Activated gamma-delta T cell (primary cell): ENCODE results near the gene LGALS8.

ENCODE experiments used
- DNase-seq: peaks from one replicate; lab custom pipeline; 2025; lab: John Stamatoyannopoulos, UW

Gene LGALS8

DNA sequence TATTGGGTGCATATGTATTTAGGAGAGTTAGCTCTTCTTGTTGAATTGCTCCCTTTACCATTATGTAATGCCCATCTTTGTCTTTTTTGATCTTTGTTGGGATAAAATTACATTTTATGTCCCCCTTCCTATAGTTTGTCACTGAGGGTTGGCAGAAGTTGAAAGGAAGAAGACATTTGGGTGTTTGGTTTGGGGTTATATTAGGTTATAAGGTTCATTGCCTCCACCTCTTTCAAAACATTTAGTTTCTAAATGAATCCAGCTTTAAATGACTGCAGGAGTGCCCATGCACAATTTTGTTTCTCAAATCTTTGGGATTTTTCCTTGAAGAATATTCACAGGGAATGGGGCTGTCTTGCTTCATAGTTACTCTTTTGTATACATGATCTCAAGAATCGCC, 14.6 kb upstream of the LGALS8 start:
- DNase-seq, result no peak

DNA sequence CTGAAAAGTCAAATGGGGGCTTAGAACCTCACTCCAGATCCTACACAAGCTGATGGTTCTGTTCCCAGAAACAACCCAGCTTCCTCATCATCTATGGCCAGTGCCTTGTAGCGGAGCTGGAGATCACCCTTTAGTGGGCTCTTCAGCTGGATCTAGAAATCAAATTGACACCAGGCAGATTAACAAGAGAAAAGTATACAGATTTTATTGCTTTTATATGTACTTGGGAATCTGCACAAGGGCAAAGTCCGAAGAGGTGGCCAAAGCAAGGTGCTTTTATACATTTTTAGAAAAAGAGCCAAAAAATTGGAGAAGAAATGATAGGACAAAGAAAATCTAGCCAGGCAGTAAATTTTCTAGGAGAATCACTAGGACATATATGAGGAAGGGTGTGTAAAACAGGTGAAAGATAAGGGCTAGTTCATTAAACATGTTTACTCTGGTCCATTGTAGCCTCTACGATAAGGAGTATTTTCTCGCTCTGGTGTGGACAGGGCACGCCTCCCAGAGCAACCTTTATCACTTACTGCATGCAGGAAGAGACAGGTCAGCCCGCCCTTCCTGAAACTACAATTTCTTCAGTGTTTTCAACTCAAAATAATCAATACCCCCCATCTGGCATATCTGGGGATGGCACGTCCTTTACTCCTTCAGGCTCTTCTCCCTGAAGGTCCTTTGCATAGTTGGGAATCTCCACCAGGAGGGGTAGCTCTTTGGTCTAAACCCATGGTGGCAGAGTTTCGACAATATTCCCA, 14.0 kb upstream of the LGALS8 start:
- DNase-seq, result no peak

DNA sequence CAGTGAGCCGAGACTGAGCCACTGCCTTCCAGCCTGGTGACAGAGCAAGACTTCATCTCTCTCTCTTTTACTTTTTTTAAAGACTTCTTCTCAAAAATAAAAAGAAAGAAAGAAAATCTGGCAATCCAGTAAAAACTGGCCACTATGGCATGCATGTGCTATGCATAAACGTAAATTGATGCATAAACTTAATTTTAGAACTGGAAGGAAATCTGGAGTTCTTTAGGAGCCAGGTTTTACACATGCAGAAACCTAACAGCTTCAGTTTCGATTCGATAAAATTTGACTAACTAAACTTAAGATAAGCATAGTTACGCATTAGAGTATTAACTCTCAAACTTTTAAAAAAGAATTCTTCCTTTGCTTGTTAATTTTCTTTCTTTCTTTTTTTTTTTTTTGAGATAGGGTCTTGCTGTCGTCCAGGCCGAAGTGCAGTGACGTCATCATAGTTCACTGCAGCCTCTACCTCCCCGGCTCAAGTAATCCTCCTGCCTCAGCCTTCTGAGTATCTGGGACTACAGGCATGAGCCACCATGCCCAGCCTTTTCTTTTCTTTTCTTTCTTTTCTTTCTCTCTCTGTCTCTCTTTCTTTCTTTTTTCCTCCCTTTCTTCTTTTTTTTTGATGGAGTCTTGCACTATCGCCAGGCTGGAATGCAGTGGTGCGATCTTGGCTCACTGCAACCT, 11.9 kb upstream of the LGALS8 start:
- DNase-seq, result no peak

DNA sequence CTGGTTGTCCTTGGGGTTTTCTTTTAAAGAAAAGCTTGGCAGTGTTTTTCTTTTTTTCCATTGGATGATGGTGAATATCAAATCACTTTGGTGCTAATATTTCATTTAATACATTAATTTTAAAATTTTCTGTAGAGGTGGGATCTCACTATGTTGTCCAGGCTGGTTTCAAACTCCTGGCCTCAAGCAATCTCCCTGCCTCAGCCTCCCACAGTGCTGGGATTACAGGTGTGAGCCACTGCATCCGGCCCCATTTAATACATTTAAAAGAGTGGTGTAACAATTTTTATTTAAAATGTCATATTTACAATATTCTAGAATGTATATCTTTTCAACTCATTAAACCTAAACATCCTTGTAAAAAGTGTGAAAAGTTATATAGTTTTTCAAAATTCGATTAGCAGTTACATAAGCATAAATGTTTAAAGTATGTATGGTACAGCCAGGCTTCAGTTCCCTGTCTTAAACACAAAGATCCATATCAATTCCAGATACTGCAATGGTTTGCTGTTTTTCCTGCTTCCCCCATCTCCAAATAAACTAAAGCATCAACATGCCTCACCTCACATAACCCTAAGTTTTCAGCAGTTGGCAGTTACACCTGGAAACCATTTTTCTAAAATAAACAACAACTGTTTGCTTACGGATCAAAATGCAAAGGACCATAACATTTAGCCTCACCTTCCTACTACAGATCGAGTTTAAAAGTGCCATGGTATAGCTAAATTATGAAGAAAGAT, 8.9 kb upstream of the LGALS8 start:
- no peak for DNase-seq

DNA sequence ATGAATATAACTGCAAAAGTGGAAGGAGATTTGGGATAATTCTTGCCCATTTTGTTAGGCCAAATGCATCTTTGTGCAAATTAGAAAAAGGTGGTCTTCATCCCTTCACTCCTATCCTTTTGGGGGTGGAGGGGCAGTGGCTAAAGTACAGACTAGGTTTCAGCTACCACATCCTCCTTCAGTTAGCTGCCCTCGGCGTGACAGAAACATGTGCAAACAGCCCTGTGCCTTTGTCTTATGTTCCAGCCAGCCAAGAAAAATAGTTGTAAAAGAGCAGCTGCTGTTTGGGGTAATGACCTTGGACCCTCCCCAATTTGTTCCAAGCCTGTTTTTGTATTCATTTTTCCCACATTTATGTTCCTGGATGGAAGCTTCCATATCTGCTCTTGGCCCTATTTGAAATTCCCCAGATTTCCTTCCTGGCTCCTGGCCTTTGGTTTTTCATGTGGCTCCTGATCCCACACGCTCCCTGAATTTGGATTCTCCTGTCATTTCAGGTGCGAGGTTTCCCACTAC, 8.3 kb upstream of the LGALS8 start:
- DNase-seq, result no peak

DNA sequence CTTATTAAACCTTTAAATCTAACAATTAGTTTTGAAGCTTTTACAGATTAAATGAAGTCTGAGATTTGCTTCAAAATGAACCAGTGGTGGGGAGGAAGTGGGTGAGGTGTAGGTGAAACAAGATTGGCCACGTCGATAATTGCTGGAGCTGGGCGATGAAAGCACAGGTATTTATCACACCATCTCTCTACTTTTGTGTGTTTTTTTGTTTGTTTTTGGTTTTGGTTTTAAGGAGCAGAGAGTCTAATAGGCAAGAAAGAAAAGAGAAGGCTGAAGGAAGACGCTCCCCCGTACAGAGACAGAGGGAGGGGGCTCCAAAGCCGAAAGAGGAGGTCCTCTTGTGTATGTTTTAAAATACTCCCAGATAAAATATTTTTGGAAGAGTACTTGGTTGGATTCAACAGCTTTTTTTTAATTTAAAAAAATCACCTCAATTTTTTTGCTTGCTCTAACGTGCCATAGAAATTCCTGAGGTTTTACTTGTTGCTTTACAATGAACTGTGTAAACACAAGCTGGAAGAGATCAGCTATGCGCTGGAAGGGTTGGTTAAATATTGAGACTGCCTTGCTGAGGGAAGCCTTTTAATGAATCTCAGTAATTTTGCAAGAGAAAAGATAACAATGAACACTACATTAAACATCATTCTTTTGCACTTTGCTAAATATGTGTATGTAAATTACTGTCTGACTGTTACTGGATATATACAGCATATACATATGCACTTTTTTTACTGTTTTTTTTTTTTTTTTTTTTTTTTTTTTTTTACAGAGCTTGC, 6.7 kb upstream of the LGALS8 start:
- DNase-seq, result no peak

DNA sequence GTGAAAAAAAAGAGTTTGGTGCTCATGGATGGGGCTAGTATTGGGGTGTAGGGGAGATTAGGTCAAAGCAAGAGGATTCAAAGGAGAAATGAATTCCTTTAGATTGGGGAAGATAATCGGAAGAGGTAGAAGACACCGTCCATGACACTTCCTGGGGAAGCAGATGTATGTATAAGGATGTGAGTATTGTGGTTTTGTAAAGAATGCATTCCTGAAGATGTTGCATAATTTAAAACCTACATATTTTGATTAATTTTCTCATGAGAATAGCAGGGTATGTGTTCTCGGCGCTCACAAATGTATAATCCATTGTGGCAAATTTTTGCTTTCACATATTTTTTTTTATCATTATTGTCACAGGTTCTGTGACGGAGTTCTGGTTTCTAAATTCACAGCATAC, 5.5 kb upstream of the LGALS8 start:
- no peak for DNase-seq

DNA sequence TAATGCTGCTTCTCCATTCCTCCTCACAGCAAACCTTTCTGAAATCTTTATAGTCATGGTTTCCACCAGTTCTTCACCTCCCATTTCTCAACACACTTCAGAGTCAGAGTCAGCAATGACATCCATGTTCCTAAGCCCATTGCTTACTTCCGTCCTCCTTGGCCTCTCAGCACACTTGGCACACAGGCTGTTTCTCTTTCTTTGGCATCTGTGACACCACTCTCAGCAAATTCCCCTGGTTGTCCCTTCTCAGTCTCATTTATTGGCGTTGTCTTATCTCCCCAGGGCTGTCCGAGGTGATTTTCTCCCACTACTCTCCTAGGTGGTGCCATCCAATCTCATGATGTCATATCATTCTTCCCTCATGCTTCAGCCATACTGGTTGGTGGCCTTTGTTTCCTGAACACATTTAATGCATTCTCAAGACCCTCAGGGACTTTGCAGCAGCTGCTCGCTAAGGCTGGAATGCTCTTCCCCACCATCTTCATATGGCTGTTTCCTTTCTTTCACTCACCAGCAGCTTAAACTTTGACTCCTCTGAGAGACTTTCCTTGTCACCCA, 3.3 kb upstream of the LGALS8 start:
- DNase-seq, result no peak

DNA sequence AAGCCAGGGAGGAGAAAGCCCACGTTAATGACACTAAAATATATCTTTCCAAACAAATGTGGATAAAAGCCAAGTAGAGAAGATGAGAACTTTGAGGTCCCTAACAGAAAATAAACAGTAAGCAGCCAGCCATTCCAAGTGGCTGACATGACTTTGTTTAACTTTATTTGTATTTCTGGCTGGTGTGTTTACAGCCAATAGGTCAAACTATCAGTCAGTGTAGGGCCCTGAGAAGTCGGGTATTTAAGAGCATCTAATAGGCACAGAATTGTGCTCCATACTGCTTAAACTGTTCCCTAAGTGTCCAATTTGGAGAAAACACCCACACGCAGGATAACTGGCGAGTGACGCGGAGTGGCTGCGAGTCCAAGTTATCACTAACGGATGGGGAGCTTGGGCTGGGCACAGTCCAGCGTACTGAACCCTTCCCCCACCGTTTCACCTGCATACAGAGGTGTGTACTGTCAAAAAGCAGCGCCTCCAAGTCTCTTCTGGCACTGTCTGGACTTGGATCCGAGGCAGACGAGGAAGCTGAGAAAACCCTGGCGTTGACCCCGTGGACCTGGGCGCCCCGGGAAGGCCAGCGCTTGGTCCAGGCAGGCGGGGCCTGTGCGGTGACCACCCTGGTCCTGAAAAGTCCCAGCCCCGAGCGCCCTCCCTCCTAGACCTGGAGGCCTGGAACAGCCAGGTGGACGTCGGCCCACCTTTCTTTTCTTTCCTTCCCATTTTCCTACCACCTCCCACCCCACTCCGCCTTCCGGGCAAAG, 662 bp upstream of the LGALS8 start:
- DNase-seq, result no peak

DNA sequence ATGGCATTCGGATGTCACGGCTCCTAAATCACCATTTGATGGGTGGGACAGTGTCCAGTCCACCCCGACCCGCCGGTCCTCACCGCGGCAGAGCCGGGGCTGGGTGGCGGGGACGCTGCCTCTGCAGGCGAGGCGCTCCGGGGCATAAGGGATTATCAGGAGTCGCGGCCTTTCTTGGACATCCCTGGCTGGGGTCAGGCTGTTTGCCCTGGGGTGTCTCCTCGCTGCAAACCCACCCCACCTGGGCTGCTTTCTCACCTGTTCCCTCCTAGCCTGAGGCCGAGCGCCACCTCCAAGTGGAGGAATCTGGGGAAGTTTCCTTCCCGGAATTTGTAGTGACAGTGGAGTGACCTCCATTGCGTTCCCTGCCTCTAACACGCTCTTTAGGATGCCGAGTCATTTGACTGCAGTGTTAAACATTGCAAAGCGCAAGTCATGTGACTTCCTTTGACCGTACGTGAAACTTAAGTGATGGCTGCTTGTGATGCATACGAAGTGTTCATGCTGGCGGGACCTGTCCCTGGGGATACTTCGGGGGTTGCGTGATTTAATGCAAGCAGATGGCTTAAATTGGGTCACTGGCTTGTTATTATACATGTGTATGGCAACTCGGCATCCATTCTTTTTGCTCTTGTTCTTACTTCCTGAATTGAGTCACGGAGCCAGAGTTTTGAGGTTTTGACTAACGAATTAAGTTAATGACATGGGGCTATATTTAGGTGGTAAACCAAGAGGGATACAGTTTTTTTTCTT, 536 bp downstream of the LGALS8 start:
- DNase-seq, result no peak

DNA sequence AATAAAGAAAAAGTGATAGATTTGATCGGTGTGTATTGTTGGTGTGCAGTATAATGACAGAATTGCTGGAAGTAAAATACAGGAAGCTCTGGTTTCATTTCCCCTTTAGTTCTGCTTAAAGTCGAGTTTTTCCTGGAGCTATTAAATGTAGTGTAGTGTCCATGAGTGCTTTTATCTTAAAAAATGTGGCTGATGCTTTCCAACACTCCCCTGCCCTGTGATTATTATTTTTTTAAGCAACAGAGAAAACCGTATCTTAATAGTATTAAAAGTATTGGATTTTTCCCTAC, 1.1 kb downstream of the LGALS8 start:
- DNase-seq, result no peak

DNA sequence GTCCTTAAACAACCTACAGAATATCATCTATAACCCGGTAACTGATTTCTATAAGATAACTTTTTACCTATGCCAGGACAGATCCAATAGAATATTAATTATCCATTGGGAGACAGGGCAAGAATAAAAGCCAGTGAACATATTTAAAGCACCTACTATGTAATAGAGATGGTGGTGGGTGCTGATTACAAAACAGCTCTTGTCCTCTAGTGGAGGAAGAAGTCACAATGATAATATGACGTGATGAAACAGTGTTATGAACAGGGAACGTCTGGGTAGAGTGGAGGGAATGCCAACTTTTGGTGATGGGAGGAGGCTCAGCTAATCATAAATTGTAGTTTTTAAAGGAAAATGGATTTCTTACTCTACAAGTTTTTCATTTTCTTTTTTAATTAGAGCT, 2.3 kb downstream of the LGALS8 start:
- DNase-seq, result no peak

DNA sequence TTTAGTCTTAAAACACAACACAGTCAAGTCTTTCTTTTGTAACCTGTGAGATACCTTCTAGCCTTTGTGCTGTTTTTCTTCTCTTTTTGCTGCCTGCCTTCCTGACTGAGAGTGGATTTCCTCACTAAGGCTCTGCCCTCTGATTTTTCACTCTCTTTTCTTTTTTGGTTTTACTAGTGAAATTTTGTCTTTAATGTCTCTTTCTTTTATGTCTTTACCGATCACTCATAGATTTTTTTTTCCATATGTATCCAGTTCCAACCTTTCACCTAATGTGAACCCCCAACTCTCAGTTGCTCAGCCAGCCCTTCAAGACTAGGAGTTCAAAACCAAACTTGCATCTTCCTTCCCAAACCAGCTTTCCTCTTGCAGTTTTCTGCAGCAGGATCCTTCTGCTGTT, 6.5 kb downstream of the LGALS8 start:
- DNase-seq, result no peak

DNA sequence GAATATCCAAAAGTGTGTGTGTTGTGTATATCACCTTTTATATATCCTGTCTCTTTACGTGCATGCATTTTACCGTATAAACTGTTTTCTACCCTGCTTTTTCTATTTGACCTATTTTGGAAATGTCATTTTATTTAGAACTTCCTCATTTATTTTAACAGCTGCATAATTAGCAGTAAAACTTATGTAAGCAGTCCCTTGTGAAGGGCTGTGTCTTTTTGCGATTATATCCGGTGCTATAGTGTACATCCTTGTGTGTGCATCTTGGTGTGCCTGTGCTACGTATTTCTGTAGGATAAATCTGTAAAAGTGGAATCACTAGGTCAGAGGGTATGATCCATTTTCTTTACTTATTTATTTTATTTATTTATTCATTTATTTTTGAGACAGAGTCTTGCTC, 7.2 kb downstream of the LGALS8 start:
- no peak for DNase-seq

DNA sequence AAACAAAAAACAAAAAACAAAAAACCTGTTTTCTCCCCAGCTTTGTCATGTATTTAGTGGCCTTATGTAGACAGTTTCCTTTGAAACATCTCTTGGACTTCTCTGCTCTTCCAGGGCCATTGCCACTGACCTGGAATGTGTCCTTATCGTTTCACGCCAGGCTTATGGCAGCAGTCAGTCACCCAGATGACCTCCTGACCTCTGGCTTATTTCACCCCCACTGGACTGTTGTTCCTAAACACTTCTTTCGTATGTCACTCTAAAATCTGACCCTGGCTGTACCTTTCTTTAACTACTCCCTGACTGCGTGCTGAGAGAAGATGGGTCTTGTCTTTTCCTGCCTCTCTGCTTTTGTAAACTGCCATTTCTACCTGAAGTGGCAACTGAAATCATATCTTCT, 9.1 kb downstream of the LGALS8 start:
- no peak for DNase-seq

DNA sequence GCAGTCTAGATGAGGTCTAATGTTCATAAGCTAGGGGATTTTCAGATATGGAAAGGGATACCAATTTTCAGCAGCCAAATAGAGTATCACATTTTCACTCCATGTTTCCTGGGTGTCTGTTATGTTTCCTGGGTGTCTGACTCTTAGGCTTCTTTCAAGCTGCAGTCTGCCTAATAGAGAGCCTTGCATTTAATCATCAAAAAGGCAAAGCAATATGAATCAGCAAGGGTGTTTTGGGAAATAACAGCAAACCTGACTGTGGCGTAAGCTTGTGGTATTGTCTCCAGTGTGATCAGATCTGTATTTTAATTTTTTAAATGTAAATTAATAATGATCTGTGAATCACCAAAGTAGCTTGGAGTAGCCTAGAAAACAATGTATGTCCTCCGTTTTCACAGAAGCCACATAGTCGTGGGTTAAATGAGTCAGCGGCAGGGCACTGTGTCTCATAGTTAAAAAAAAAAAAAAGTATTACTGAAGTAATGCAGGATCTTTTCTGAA, 10.4 kb downstream of the LGALS8 start:
- DNase-seq, result no peak

DNA sequence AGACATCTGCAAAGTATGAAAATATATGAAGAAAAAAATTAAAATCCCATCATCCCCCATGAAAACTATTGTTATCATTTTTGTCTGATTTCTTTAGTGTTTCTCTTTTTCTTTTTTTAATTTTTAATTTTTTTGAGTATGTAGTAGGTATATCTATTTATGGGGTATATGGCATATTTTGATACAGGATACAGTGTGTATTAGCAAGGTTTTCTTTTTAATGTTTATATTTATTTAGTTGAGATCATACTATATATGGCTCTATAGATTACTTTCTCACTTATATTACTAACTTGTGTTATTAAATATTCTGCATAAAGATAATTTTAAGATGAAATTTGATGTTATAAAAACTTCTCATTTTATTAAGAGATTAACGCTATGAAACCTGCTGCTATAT, 11.4 kb downstream of the LGALS8 start:
- DNase-seq, result no peak

DNA sequence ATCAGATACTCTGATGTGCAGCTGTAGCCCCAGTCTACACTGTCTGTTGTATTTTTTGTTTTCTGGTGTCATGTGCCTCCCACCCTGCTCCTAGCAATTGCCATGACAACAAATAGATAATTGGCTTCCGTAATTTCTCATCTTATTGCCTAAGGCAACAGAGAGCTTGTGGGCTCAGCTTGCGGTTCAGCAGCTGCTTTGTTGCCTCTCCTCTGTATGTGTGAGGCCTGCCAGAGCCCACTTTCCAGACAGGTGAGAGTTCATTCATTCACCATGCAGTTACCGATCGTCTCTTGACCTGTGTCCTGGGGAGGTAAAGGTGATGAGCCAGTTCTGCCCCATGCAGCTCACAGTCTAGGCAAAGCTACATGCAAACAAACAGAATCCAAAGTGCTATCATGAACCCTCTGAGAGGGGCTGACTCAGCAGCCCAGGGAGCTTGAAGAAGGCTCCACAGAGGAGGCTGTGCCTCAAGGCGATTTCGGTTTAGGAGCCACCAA, 11.9 kb downstream of the LGALS8 start:
- DNase-seq, result no peak

DNA sequence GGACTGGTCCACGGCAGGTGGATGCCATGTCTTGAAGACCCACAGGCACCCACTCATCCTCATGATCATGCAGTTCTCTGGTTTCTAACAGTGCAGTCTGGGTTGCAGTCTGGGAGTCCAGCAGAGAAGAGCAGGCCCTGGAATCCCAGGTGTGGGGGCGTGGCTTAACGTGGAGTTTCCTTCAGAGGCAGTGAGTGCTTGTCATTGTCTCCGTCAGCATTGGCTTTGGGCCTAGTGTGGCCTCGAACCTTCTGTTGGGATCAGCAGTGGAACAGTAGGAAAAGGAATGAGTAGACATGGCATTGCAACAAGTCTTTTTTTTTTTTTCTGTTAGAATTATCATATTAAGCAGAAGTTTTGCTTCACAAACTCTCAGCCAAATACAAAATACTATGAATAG, 12.8 kb downstream of the LGALS8 start:
- DNase-seq, result no peak

DNA sequence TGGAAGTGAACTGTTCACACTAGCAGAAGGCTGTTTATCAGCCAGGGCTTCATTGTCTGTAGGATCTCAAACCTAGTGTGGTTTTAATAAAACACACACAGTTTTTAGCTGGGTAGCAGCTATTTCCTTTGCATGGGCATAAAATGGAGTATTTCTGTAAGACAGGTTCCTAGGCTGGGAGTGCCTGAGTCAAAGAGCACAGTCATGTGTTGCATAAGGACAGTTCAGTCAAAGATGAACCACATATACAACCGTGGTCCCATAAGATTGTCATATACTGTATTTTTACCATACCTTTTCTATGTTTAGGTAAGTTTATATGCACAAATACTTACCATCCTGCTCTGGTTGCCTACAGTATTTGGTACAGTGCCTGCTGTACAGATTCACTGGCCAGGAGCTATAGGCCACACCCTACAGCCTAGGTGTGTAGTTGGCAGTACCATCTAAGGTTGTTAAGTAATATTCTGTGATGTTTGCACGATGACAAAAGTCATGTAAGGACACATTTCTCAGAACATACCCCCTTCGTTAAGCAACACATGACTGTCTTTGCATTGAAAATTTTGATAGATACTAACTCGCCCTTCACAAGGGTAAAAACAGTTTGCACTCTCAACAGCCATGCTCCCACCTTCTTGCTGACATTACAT, 17.2 kb downstream of the LGALS8 start:
- no peak for DNase-seq
